SU-DHL-6 (cell line): ENCODE data around the gene CD52.

Source experiments
- CTCF ChIP-seq: fragments of 200-600 bp; sonication (generic); IDR thresholded peaks from one replicate; pipeline ENCODE4 v1.5.1; 2017; ENCODE audit warnings: antibody characterized with exemption, mild to moderate bottlenecking, low read length, moderate library complexity; ENCODE audit not compliant: insufficient read depth, poor library complexity, severe bottlenecking
- EZH2phosphoT487 ChIP-seq: fragments of 200-600 bp; sonication (generic), shearing (Covaris generic); conservative IDR thresholded peaks from 2 replicates; pipeline ENCODE4 v1.6.1; 2018; ENCODE audit warnings: mild to moderate bottlenecking, antibody characterized with exemption, low read length, moderate library complexity, mixed read lengths

- TF ChIP-seq CTCF (no peak), EZH2phosphoT487 (no peak)
Measured at GRCh38 chr1:26287033-26287711, 30.6 kb upstream of the CD52 start.
